Natural killer cell (primary cell): ENCODE measurements around the gene KRTAP5-1. TPM values are rescaled to one million over a fixed set of nuclear protein-coding genes. Genes with fewer than 3 reads are reported as not detected.
A peak's percentile ranks its signal among the peaks of the same experiment; 100 is the strongest.

Experiments used
- ATAC-seq, 3 donors: fragments of 150-1000 bp in 2 of 3; fragments of 200-7000 bp in 1 of 3; cut with Tn5 transposase; 1 replicate in 1 of 3; 2 replicates in 2 of 3; pipeline ENCODE4 v1.10.0; 2021; ENCODE audit warnings: mild to moderate bottlenecking in 2 of 3, moderate library complexity in 2 of 3
- DNase-seq, 2 donors: peaks; one replicate each; pipeline versions ENCODE4 v3.0.0 to v3.0.0-alpha.2; 2013 to 2021; ENCODE audit warnings: mixed read lengths in 1 of 2
- H3K27ac ChIP-seq: one replicate; pipeline ENCODE4 v1.5.1; 2013; ENCODE audit warnings: mild to moderate bottlenecking, low read length
- H3K27me3 ChIP-seq: one replicate; pipeline ENCODE4 v1.6.1; 2013; ENCODE audit warnings: low read length; ENCODE audit not compliant: control insufficient read depth, insufficient read depth
- H3K36me3 ChIP-seq: one replicate; pipeline ENCODE4 v1.6.1; 2013; ENCODE audit warnings: low read length; ENCODE audit not compliant: control insufficient read depth, insufficient read depth
- H3K4me1 ChIP-seq: one replicate; pipeline ENCODE4 v1.6.1; 2013; ENCODE audit warnings: low read length; ENCODE audit not compliant: control insufficient read depth, insufficient read depth
- H3K4me3 ChIP-seq: one replicate; pipeline ENCODE4 v1.5.1; 2013; ENCODE audit warnings: low read length
- H3K9me3 ChIP-seq: one replicate; pipeline ENCODE4 v1.6.1; 2013; ENCODE audit warnings: low read length; ENCODE audit not compliant: control insufficient read depth, insufficient read depth
- H3K27ac Mint-ChIP-seq, 2 donors: one replicate each; pipeline ENCODE4 v1.8.0; 2022; ENCODE audit warnings: mild to moderate bottlenecking in 2 of 2, mixed read lengths in 2 of 2, moderate library complexity in 1 of 2
- H3K27me3 Mint-ChIP-seq, 2 donors: one replicate each; pipeline ENCODE4 v1.8.0; 2022; ENCODE audit warnings: low read depth in 2 of 2, mixed read lengths in 2 of 2
- H3K36me3 Mint-ChIP-seq: one replicate; pipeline ENCODE4 v1.8.0; 2022; ENCODE audit warnings: mixed read lengths
- H3K4me1 Mint-ChIP-seq, 2 donors: one replicate each; pipeline ENCODE4 v1.8.0; 2022; ENCODE audit warnings: mixed read lengths in 2 of 2
- H3K4me3 Mint-ChIP-seq: one replicate; pipeline ENCODE4 v1.8.0; 2022; ENCODE audit warnings: mild to moderate bottlenecking, moderate library complexity, mixed read lengths
- H3K9me3 Mint-ChIP-seq, 2 donors: one replicate each; pipeline ENCODE4 v1.8.0; 2022; ENCODE audit warnings: mixed read lengths in 2 of 2
- WGBS: methylation state at CpG from one replicate; pipeline ENCODE4 v1.1.7; 2013; ENCODE audit warnings: missing lambda C conversion rate; ENCODE audit not compliant: insufficient coverage; 5-methylcytosine and 5-hydroxymethylcytosine counted together
- intact Hi-C: fragments of 100-400 bp; cut with micrococcal nuclease; formaldehyde crosslinking; loops from one replicate; pipeline ENCODE4 v1.14.2; 2022
- total RNA-seq, 4 donors: library from RNA; stranded (reverse); fragments of 120-200 nt in 1 of 4; gene quantifications; one replicate each; pipeline versions ENCODE4 v1.2.3 to v1.2.4, GENCODE V29; 2013 to 2022
- TF ChIP-seq, protein P1 (sequence below): fragments of 200-600 bp; IDR thresholded peaks from one replicate; pipeline ENCODE4 v1.8.0; 2022; ENCODE audit warnings: antibody characterized with exemption

Gene KRTAP5-1
- total RNA-seq, 3 donors from 2014 or later (not counting 1 experiment from before 2014, with no cell fraction given): not detected

DNA sequence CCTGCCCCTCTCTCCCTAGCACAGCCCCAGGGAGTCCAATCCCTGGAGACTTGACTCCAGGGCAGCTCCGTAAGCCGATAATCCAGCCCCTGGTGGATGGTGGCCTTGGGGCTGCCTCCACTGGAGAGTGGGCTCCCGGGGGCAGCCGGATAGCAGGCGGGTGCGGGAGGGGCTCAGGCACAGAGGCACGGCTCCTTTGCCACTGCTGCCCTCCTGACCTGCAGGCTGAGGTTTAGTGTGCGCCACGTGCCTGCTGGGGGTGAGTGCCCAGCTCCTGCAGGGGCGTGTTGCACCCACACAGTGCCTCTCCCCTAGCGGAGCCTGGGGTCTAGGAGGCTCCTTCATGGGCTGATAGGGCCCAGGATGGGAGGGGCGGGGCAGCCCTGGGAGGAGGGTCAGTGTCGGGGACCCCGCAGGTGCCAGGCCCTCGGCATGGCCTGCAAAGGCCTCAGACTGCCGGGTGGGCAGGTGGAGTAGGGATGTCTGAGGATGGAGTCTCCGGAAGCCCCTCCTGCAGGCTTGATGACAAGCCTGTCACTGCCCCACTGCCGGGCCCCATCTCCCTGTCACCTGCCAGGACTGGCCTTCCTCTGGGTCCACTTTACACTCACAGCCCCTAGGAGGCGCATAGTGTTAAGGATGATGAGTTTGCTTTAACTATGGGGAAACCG, 18.6 kb downstream of the KRTAP5-1 start:
- Mint-ChIP-seq H3K9me3 (no peaks in the 10 kb centered on the region), H3K27ac (peak overlapping the region; percentile 76 to 89), H3K4me1 (peaks cover 10 to 35% of the 10 kb centered on the region in 2 donors), H3K4me3 (peak overlapping the region; percentile 2), H3K27me3 (peaks cover 0 to 9% of the 10 kb centered on the region in 2 donors), H3K36me3 (no peaks in the 10 kb centered on the region)
- TF ChIP-seq, protein P1, sequence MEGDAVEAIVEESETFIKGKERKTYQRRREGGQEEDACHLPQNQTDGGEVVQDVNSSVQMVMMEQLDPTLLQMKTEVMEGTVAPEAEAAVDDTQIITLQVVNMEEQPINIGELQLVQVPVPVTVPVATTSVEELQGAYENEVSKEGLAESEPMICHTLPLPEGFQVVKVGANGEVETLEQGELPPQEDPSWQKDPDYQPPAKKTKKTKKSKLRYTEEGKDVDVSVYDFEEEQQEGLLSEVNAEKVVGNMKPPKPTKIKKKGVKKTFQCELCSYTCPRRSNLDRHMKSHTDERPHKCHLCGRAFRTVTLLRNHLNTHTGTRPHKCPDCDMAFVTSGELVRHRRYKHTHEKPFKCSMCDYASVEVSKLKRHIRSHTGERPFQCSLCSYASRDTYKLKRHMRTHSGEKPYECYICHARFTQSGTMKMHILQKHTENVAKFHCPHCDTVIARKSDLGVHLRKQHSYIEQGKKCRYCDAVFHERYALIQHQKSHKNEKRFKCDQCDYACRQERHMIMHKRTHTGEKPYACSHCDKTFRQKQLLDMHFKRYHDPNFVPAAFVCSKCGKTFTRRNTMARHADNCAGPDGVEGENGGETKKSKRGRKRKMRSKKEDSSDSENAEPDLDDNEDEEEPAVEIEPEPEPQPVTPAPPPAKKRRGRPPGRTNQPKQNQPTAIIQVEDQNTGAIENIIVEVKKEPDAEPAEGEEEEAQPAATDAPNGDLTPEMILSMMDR: no peak
- no peak overlapping the region for H3K27ac ChIP-seq
- WGBS: 79% methylated on average over 20 of the region's 20 CpGs
- intact Hi-C loops: no loop called here
- DNase-seq (peak in 1 of 2 donors; percentile 23), ATAC-seq (no peak)
- H3K4me3 ChIP-seq: no peak overlapping the region
- H3K9me3 ChIP-seq: no peaks in the 10 kb centered on the region
- peaks cover 9% of the 10 kb centered on the region for H3K27me3 ChIP-seq
- no peaks in the 10 kb centered on the region for H3K36me3 ChIP-seq
- H3K4me1 ChIP-seq: peaks cover 45% of the 10 kb centered on the region

- H3K27me3 ChIP-seq: peaks cover 9% of the 10 kb centered on the region
- 85% methylated on average over 5 of the region's 5 CpGs for WGBS
- no peaks in the 10 kb centered on the region for H3K36me3 ChIP-seq
- Mint-ChIP-seq H3K27me3 (peaks cover 0 to 9% of the 10 kb centered on the region in 2 donors), H3K4me3 (no peak overlapping the region), H3K36me3 (no peaks in the 10 kb centered on the region), H3K27ac (peak overlapping the region; percentile 43 to 89), H3K4me1 (peaks cover 10 to 36% of the 10 kb centered on the region in 2 donors), H3K9me3 (no peaks in the 10 kb centered on the region)
- DNase-seq (no peak), ATAC-seq (no peak)
- TF ChIP-seq, protein P1: no peak
- H3K4me3 ChIP-seq: no peak overlapping the region
- no peak overlapping the region for H3K27ac ChIP-seq
- intact Hi-C loops: no loop called here
- H3K9me3 ChIP-seq: no peaks in the 10 kb centered on the region
- H3K4me1 ChIP-seq: peaks cover 38% of the 10 kb centered on the region
Observed at GRCh38 chr11:1565904-1566247, 19.2 kb downstream of the KRTAP5-1 start.

- no peaks in the 10 kb centered on the region for H3K9me3 ChIP-seq
- peaks cover 0 to 9% of the 10 kb centered on the region in 2 donors for H3K27me3 Mint-ChIP-seq
- no peaks in the 10 kb centered on the region for H3K9me3 Mint-ChIP-seq
- no peak overlapping the region for H3K4me3 Mint-ChIP-seq
- H3K4me1 ChIP-seq: peaks cover 33% of the 10 kb centered on the region
- no peak overlapping the region for H3K4me3 ChIP-seq
- no peak overlapping the region for H3K27ac ChIP-seq
- 87% methylated on average over 28 of the region's 28 CpGs for WGBS
- H3K36me3 Mint-ChIP-seq: no peaks in the 10 kb centered on the region
- DNase-seq (peak in 1 of 2 donors; percentile 11), ATAC-seq (no peak)
- H3K27me3 ChIP-seq: peaks cover 5% of the 10 kb centered on the region
- peaks cover 10 to 30% of the 10 kb centered on the region in 2 donors for H3K4me1 Mint-ChIP-seq
- H3K27ac Mint-ChIP-seq: peak overlapping the region in 1 of 2 donors; percentile 89
- H3K36me3 ChIP-seq: no peaks in the 10 kb centered on the region
- TF ChIP-seq, protein P1: no peak
- intact Hi-C loops: no loop called here
Observed at GRCh38 chr11:1565173-1565903, 19.7 kb downstream of the KRTAP5-1 start.
